HL-60 (cell line): ENCODE data around the gene PLBD2.

ENCODE experiments used
- GABPA ChIP-seq: IDR thresholded peaks from 2 replicates; pipeline ENCODE4 v1.6.1; 2012; ENCODE audit warnings: low read depth
- POLR2AphosphoS5 ChIP-seq: IDR thresholded peaks from 2 replicates; pipeline ENCODE4 v1.6.1; 2012; ENCODE audit warnings: low read depth
- SPI1 ChIP-seq: IDR thresholded peaks from 2 replicates; pipeline ENCODE4 v1.6.1; 2012; ENCODE audit warnings: low read depth, mild to moderate bottlenecking, borderline replicate concordance
- TF ChIP-seq, protein P1 (sequence below): IDR thresholded peaks from one replicate; pipeline ENCODE4 v1.5.1; 2011; ENCODE audit warnings: low read length, control low read depth, inconsistent platforms; ENCODE audit not compliant: insufficient read depth
- TF ChIP-seq, protein P2 (sequence below): IDR thresholded peaks from 2 replicates; pipeline ENCODE4 v1.6.1; 2012; ENCODE audit warnings: low read depth; ENCODE audit not compliant: insufficient replicate concordance

DNA sequence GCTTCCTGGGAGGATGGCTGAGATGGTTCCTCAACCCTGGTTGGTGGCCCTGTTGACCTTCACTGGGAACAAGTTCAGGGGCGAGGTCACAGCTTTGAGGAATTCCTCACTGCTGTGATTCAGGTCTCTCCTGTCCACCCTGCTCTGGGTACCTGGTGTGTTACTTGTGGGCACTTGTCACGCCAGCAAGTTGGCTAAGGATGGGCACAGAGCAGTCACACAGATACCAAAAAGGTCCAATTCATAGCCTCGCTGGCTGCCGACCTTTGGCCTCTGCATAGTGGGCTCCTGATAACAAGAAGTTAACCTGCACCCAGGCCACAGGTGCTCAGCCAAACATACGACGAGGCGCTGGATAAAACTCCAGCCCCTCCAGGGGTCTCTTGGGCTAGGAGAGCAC, 34.1 kb downstream of the PLBD2 start:
- TF ChIP-seq, protein P1, sequence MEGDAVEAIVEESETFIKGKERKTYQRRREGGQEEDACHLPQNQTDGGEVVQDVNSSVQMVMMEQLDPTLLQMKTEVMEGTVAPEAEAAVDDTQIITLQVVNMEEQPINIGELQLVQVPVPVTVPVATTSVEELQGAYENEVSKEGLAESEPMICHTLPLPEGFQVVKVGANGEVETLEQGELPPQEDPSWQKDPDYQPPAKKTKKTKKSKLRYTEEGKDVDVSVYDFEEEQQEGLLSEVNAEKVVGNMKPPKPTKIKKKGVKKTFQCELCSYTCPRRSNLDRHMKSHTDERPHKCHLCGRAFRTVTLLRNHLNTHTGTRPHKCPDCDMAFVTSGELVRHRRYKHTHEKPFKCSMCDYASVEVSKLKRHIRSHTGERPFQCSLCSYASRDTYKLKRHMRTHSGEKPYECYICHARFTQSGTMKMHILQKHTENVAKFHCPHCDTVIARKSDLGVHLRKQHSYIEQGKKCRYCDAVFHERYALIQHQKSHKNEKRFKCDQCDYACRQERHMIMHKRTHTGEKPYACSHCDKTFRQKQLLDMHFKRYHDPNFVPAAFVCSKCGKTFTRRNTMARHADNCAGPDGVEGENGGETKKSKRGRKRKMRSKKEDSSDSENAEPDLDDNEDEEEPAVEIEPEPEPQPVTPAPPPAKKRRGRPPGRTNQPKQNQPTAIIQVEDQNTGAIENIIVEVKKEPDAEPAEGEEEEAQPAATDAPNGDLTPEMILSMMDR, result no peak
- TF ChIP-seq POLR2AphosphoS5 (no peak), SPI1 (no peak), GABPA (no peak)
- TF ChIP-seq, protein P2, sequence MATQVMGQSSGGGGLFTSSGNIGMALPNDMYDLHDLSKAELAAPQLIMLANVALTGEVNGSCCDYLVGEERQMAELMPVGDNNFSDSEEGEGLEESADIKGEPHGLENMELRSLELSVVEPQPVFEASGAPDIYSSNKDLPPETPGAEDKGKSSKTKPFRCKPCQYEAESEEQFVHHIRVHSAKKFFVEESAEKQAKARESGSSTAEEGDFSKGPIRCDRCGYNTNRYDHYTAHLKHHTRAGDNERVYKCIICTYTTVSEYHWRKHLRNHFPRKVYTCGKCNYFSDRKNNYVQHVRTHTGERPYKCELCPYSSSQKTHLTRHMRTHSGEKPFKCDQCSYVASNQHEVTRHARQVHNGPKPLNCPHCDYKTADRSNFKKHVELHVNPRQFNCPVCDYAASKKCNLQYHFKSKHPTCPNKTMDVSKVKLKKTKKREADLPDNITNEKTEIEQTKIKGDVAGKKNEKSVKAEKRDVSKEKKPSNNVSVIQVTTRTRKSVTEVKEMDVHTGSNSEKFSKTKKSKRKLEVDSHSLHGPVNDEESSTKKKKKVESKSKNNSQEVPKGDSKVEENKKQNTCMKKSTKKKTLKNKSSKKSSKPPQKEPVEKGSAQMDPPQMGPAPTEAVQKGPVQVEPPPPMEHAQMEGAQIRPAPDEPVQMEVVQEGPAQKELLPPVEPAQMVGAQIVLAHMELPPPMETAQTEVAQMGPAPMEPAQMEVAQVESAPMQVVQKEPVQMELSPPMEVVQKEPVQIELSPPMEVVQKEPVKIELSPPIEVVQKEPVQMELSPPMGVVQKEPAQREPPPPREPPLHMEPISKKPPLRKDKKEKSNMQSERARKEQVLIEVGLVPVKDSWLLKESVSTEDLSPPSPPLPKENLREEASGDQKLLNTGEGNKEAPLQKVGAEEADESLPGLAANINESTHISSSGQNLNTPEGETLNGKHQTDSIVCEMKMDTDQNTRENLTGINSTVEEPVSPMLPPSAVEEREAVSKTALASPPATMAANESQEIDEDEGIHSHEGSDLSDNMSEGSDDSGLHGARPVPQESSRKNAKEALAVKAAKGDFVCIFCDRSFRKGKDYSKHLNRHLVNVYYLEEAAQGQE, result no peak
